Stimulated activated CD4-positive, alpha-beta T cell treated with anti-CD3 and anti-CD28 coated beads, Interleukin-1b, Interleukin-23, amount 100 ng/mL, for 1 hour (primary cell): Measurements from ENCODE around the gene SEC24B.
"Not testable (repeated sequence)": the region's sequence is repeated elsewhere in the genome, so short reads cannot be mapped to it uniquely, and the experiment has no call there.

Source experiments
- DNase-seq, 2 donors: peaks; one replicate each; pipeline ENCODE4 v3.0.0-alpha.2; 2020; ENCODE audit warnings: low read depth in 2 of 2

SEC24B gene

GRCh38 chr4:109506890-109507289, 73.3 kb downstream of the SEC24B start:
- no peak for DNase-seq

- DNase-seq: no peak
Measured at GRCh38 chr4:109510687-109511086, 77.1 kb downstream of the SEC24B start.

GRCh38 chr4:109511414-109511813, 77.8 kb downstream of the SEC24B start:
- DNase-seq: no peak

GRCh38 chr4:109513368-109513767, 79.8 kb downstream of the SEC24B start:
- not testable (repeated sequence) for DNase-seq

GRCh38 chr4:109532182-109532581, 98.6 kb downstream of the SEC24B start:
- no peak for DNase-seq

GRCh38 chr4:109545401-109545800, 111.8 kb downstream of the SEC24B start:
- no peak for DNase-seq

- DNase-seq: no peak
Measured at GRCh38 chr4:109547394-109547793, 113.8 kb downstream of the SEC24B start.

- DNase-seq: no peak
Measured at GRCh38 chr4:109548655-109549054, 115.0 kb downstream of the SEC24B start.

- no peak for DNase-seq
Measured at GRCh38 chr4:109552237-109552636, 118.6 kb downstream of the SEC24B start.

GRCh38 chr4:109553130-109553529, 119.5 kb downstream of the SEC24B start:
- DNase-seq: no peak

- DNase-seq: no peak
Measured at GRCh38 chr4:109554971-109555370, 121.4 kb downstream of the SEC24B start.

- DNase-seq: no peak
Measured at GRCh38 chr4:109557433-109557832, 123.8 kb downstream of the SEC24B start.

- not testable (repeated sequence) for DNase-seq
Measured at GRCh38 chr4:109558095-109558494, 124.5 kb downstream of the SEC24B start.

GRCh38 chr4:109559625-109559982, 126.0 kb downstream of the SEC24B start:
- peak in 1 of 2 donors; percentile 26 for DNase-seq

GRCh38 chr4:109559983-109560686, 126.5 kb downstream of the SEC24B start, which contains the start of gene MCUB:
TSS of gene MCUB (plus strand) at chr4:109560246. CDS start at chr4:109560338, 92 bp downstream.
- DNase-seq: peak; percentile 62 to 81

GRCh38 chr4:109560687-109561461, 127.3 kb downstream of the SEC24B start:
- DNase-seq: peak in 1 of 2 donors; percentile 17

- no peak for DNase-seq
Measured at GRCh38 chr4:109562457-109563239, 129.0 kb downstream of the SEC24B start.

GRCh38 chr4:109571494-109571893, 137.9 kb downstream of the SEC24B start:
- DNase-seq: no peak

GRCh38 chr4:109572154-109572553, 138.5 kb downstream of the SEC24B start:
- no peak for DNase-seq

GRCh38 chr4:109574443-109574850, 140.8 kb downstream of the SEC24B start:
- DNase-seq: no peak

- DNase-seq: no peak
Measured at GRCh38 chr4:109574931-109575804, 141.6 kb downstream of the SEC24B start.
